Astrocyte (in vitro differentiated cells and primary cell): ENCODE measurements around the gene EEF2K. TPM values are rescaled to one million over a fixed set of nuclear protein-coding genes. Genes with fewer than 3 reads are reported as not detected.

Source experiments
- DNase-seq: peaks from one replicate; pipeline ENCODE4 v3.0.0-alpha.2; 2010; ENCODE audit warnings: low read depth
- FAIRE-seq: peaks from 2 replicates; lab custom pipeline; 2011; peaks lifted over from hg19 to GRCh38; lab: Jason Lieb, UNC
- H2AFZ ChIP-seq: 2 replicates; pipeline ENCODE4 v1.6.0; 2012; ENCODE audit warnings: low read depth, low read length, inconsistent platforms
- H3K27ac ChIP-seq: 2 replicates; pipeline ENCODE4 v1.5.1; 2011; ENCODE audit warnings: low read depth, low read length, inconsistent platforms
- H3K27me3 ChIP-seq: 2 replicates; pipeline ENCODE4 v1.6.0; 2011; ENCODE audit warnings: low read length, inconsistent platforms; ENCODE audit not compliant: insufficient read depth
- H3K36me3 ChIP-seq: 2 replicates; pipeline ENCODE4 v1.5.1; 2011; ENCODE audit warnings: low read length, inconsistent platforms; ENCODE audit not compliant: insufficient read depth
- H3K4me1 ChIP-seq: 2 replicates; pipeline ENCODE4 v1.5.1; 2011; ENCODE audit warnings: low read length, inconsistent platforms; ENCODE audit not compliant: insufficient read depth
- H3K4me2 ChIP-seq: 2 replicates; pipeline ENCODE4 v1.6.0; 2012; ENCODE audit warnings: low read length, inconsistent platforms
- H3K4me3 ChIP-seq: 2 replicates; pipeline ENCODE4 v1.5.1; 2011; ENCODE audit warnings: low read depth, mild to moderate bottlenecking, low read length, inconsistent platforms; ENCODE audit not compliant: insufficient read depth
- H3K79me2 ChIP-seq: 2 replicates; pipeline ENCODE4 v1.6.0; 2012; ENCODE audit warnings: mild to moderate bottlenecking, low read length, inconsistent platforms; ENCODE audit not compliant: insufficient read depth
- H3K9ac ChIP-seq: 2 replicates; pipeline ENCODE4 v1.6.0; 2012; ENCODE audit warnings: mild to moderate bottlenecking, low read length, inconsistent platforms
- H3K9me3 ChIP-seq: 2 replicates; pipeline ENCODE4 v1.5.1; 2012; ENCODE audit warnings: low read depth, mild to moderate bottlenecking, low read length, inconsistent platforms; ENCODE audit not compliant: insufficient read depth
- H4K20me1 ChIP-seq: 2 replicates; pipeline ENCODE4 v1.6.0; 2012; ENCODE audit warnings: low read length, inconsistent platforms; ENCODE audit not compliant: insufficient read depth
- H3K27ac Mint-ChIP-seq: one replicate; pipeline ENCODE4 v1.8.0; 2021; ENCODE audit warnings: mild to moderate bottlenecking, mixed read lengths; ENCODE audit not compliant: unreplicated experiment
- H3K27me3 Mint-ChIP-seq: one replicate; pipeline ENCODE4 v1.8.0; 2021; ENCODE audit warnings: low read depth, mixed read lengths; ENCODE audit not compliant: unreplicated experiment
- H3K36me3 Mint-ChIP-seq: one replicate; pipeline ENCODE4 v1.8.0; 2021; ENCODE audit warnings: low read depth, mixed read lengths; ENCODE audit not compliant: unreplicated experiment
- H3K4me1 Mint-ChIP-seq: one replicate; pipeline ENCODE4 v1.8.0; 2021; ENCODE audit warnings: low read depth, mixed read lengths; ENCODE audit not compliant: unreplicated experiment
- H3K4me3 Mint-ChIP-seq: one replicate; pipeline ENCODE4 v1.8.0; 2021; ENCODE audit warnings: mild to moderate bottlenecking, moderate library complexity, mixed read lengths; ENCODE audit not compliant: unreplicated experiment
- H3K9me3 Mint-ChIP-seq: one replicate; pipeline ENCODE4 v1.8.0; 2021; ENCODE audit warnings: mild to moderate bottlenecking, mixed read lengths; ENCODE audit not compliant: unreplicated experiment
- EZH2 ChIP-seq: IDR thresholded peaks from 2 replicates; pipeline ENCODE4 v1.6.1; 2012; ENCODE audit warnings: mild to moderate bottlenecking, low read length, inconsistent platforms; ENCODE audit not compliant: insufficient read depth
- total RNA-seq: library from RNA; stranded (reverse); gene quantifications from 2 replicates; pipeline ENCODE4 v1.2.1, GENCODE V29; 2021
- TF ChIP-seq, protein P1 (sequence below): IDR thresholded peaks from 2 replicates; pipeline ENCODE4 v1.5.1; 2011; ENCODE audit warnings: low read depth, mild to moderate bottlenecking, inconsistent platforms, low read length, moderate library complexity; ENCODE audit not compliant: insufficient read depth

The EEF2K gene
- total RNA-seq, 1 donor from 2014 or later, result 20.9 TPM

- no peaks in the 10 kb centered on the region for H3K27me3 Mint-ChIP-seq
- H3K27ac ChIP-seq, result no peak overlapping the region
These were observed 72.6 kb downstream of the EEF2K start for GRCh38 chr16:22278441-22279230.

DNA sequence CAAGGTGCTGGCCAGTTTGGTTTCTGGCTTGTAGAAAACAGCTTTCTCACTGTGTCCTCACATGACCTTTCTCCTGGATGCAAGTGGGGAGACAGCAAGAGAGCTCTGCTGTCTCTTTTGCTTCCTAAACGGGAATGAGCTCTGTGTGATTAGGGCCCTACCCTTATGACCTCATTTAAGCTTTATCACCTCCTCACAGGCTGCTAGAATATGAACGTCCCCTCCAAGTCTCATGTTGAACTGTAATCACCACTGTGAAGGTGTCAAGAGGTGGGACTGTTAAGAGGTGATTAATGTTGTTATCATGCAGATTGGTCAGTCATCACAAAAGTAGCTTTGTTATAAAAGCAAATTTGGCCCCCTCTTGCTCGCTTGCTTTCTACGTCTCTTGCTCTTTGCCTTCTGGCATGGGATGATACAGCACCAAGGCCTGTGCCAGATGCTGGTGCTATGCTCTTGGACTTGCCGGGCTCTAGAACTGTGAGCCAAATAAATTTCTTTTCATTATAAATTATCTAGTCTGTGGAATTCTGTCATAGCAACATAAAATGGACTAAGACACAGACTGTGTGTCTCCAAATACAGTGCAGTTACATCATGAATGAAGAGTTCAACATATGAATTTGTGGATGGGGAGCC is 76.3 kb downstream of the EEF2K start:
- H3K36me3 ChIP-seq, result peaks cover 40% of the 10 kb centered on the region
- no peak overlapping the region for H3K4me2 ChIP-seq
- no peak overlapping the region for H3K4me3 Mint-ChIP-seq
- H3K4me1 Mint-ChIP-seq, result peaks cover 8% of the 10 kb centered on the region
- no peaks in the 10 kb centered on the region for H3K9me3 ChIP-seq
- FAIRE-seq (no peak), DNase-seq (no peak)
- no peaks in the 10 kb centered on the region for H3K9me3 Mint-ChIP-seq
- TF ChIP-seq, protein P1, sequence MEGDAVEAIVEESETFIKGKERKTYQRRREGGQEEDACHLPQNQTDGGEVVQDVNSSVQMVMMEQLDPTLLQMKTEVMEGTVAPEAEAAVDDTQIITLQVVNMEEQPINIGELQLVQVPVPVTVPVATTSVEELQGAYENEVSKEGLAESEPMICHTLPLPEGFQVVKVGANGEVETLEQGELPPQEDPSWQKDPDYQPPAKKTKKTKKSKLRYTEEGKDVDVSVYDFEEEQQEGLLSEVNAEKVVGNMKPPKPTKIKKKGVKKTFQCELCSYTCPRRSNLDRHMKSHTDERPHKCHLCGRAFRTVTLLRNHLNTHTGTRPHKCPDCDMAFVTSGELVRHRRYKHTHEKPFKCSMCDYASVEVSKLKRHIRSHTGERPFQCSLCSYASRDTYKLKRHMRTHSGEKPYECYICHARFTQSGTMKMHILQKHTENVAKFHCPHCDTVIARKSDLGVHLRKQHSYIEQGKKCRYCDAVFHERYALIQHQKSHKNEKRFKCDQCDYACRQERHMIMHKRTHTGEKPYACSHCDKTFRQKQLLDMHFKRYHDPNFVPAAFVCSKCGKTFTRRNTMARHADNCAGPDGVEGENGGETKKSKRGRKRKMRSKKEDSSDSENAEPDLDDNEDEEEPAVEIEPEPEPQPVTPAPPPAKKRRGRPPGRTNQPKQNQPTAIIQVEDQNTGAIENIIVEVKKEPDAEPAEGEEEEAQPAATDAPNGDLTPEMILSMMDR, result no peak
- no peak for TF ChIP-seq EZH2
- H3K27ac ChIP-seq, result no peak overlapping the region
- H3K27ac Mint-ChIP-seq, result no peak overlapping the region
- no peaks in the 10 kb centered on the region for H3K79me2 ChIP-seq
- no peaks in the 10 kb centered on the region for H3K27me3 ChIP-seq
- no peak overlapping the region for H3K4me3 ChIP-seq
- no peaks in the 10 kb centered on the region for H3K4me1 ChIP-seq
- no peak overlapping the region for H2AFZ ChIP-seq
- no peak overlapping the region for H3K9ac ChIP-seq
- H3K27me3 Mint-ChIP-seq, result no peaks in the 10 kb centered on the region
- no peaks in the 10 kb centered on the region for H4K20me1 ChIP-seq
- H3K36me3 Mint-ChIP-seq, result peaks cover 27% of the 10 kb centered on the region

More at GRCh38 chr16:22278441-22279230, 72.6 kb downstream of the EEF2K start:
- Histone ChIP-seq H4K20me1 (no peaks in the 10 kb centered on the region), H2AFZ (no peak overlapping the region), H3K4me2 (no peak overlapping the region), H3K27me3 (no peaks in the 10 kb centered on the region), H3K9ac (no peak overlapping the region), H3K4me3 (no peak overlapping the region), H3K79me2 (no peaks in the 10 kb centered on the region), H3K36me3 (peaks cover 28% of the 10 kb centered on the region), H3K4me1 (no peaks in the 10 kb centered on the region), H3K9me3 (no peaks in the 10 kb centered on the region)
- Mint-ChIP-seq H3K36me3 (peaks cover 28% of the 10 kb centered on the region), H3K4me3 (no peak overlapping the region), H3K4me1 (no peaks in the 10 kb centered on the region), H3K27ac (no peak overlapping the region), H3K9me3 (no peaks in the 10 kb centered on the region)
- no peak for FAIRE-seq
- TF ChIP-seq EZH2, result no peak
- TF ChIP-seq, protein P1, result no peak
- DNase-seq, result no peak
